Muscle layer of duodenum (tissue), 2 donors: ENCODE measurements around the gene LARP4.
"Not testable (repeated sequence)": the region's sequence is repeated elsewhere in the genome, so short reads cannot be mapped to it uniquely, and the experiment has no call there.

Experiments used
- H3K27ac ChIP-seq: one replicate; pipeline ENCODE4 v1.7.0; 2013; ENCODE audit warnings: mild to moderate bottlenecking, low read length
- H3K27me3 ChIP-seq: one replicate; pipeline ENCODE4 v1.7.0; 2013; ENCODE audit warnings: low read depth, mild to moderate bottlenecking, control low read depth, low read length
- H3K36me3 ChIP-seq, 2 donors: one replicate each; pipeline ENCODE4 v1.7.0; 2013; ENCODE audit warnings: low read length in 2 of 2, control low read depth in 1 of 2, mild to moderate bottlenecking in 1 of 2; ENCODE audit not compliant: insufficient read depth in 2 of 2, control insufficient read depth in 1 of 2
- H3K4me1 ChIP-seq, 2 donors: one replicate each; pipeline ENCODE4 v1.7.0; 2013; ENCODE audit warnings: low read length in 2 of 2, mild to moderate bottlenecking in 2 of 2, control low read depth in 1 of 2, moderate library complexity in 1 of 2; ENCODE audit not compliant: insufficient read depth in 2 of 2, control insufficient read depth in 1 of 2
- H3K4me3 ChIP-seq, 2 donors: one replicate each; pipeline ENCODE4 v1.7.0; 2013; ENCODE audit warnings: low read length in 2 of 2, low read depth in 1 of 2, mild to moderate bottlenecking in 1 of 2
- H3K9me3 ChIP-seq, 2 donors: one replicate each; pipeline ENCODE4 v1.7.0; 2013; ENCODE audit warnings: low read length in 2 of 2, control low read depth in 1 of 2, mild to moderate bottlenecking in 1 of 2; ENCODE audit not compliant: control insufficient read depth in 1 of 2
- donor health status: healthy.

Gene LARP4

GRCh38 chr12:50400638-50401499 is at the start of gene LARP4:
TSS of gene LARP4 (plus strand) at chr12:50400885. CDS start at chr12:50401011, 126 bp downstream.
- H3K4me1 ChIP-seq, result peaks cover 4 to 20% of the 10 kb centered on the region in 2 donors
- H3K27ac ChIP-seq, result peak within 1 kb of the TSS; percentile 97
- H3K9me3 ChIP-seq, result no peaks in the 10 kb centered on the region
- peak within 1 kb of the TSS; percentile 78 to 82 for H3K4me3 ChIP-seq
- peaks cover 0 to 8% of the 10 kb centered on the region in 2 donors for H3K36me3 ChIP-seq
- H3K27me3 ChIP-seq, result no peaks in the 10 kb centered on the region

GRCh38 chr12:50351120-50352043 is 49.3 kb upstream of the LARP4 start:
- H3K4me3 ChIP-seq, result no peak overlapping the region
- H3K27me3 ChIP-seq, result no peaks in the 10 kb centered on the region
- no peaks in the 10 kb centered on the region for H3K9me3 ChIP-seq
- no peaks in the 10 kb centered on the region for H3K36me3 ChIP-seq
- H3K27ac ChIP-seq, result no peak overlapping the region
- H3K4me1 ChIP-seq, result no peaks in the 10 kb centered on the region

GRCh38 chr12:50353404-50353803 is 47.3 kb upstream of the LARP4 start:
- Histone ChIP-seq H3K36me3 (no peaks in the 10 kb centered on the region), H3K9me3 (no peaks in the 10 kb centered on the region), H3K27me3 (no peaks in the 10 kb centered on the region), H3K27ac (peak overlapping the region; percentile 58), H3K4me1 (no peaks in the 10 kb centered on the region), H3K4me3 (no peak overlapping the region)

- Histone ChIP-seq H3K36me3 (no peaks in the 10 kb centered on the region), H3K9me3 (no peaks in the 10 kb centered on the region), H3K4me1 (no peaks in the 10 kb centered on the region), H3K27ac (peak overlapping the region; percentile 58), H3K4me3 (peak overlapping the region; percentile 30 to 37), H3K27me3 (no peaks in the 10 kb centered on the region)
These were observed 46.7 kb upstream of the LARP4 start for GRCh38 chr12:50353869-50354593.

- H3K27ac ChIP-seq, result no peak overlapping the region
- H3K4me3 ChIP-seq, result no peak overlapping the region
- H3K27me3 ChIP-seq, result no peaks in the 10 kb centered on the region
- H3K9me3 ChIP-seq, result no peaks in the 10 kb centered on the region
- H3K36me3 ChIP-seq, result no peaks in the 10 kb centered on the region
- H3K4me1 ChIP-seq, result no peaks in the 10 kb centered on the region
These were observed 45.8 kb upstream of the LARP4 start for GRCh38 chr12:50354908-50355307.

GRCh38 chr12:50355365-50355764 is 45.3 kb upstream of the LARP4 start:
- H3K36me3 ChIP-seq, result no peaks in the 10 kb centered on the region
- no peak overlapping the region for H3K27ac ChIP-seq
- H3K9me3 ChIP-seq, result no peaks in the 10 kb centered on the region

GRCh38 chr12:50362671-50363070 is 38.0 kb upstream of the LARP4 start:
- Histone ChIP-seq H3K4me3 (no peak overlapping the region), H3K4me1 (no peaks in the 10 kb centered on the region), H3K27me3 (no peaks in the 10 kb centered on the region), H3K9me3 (no peaks in the 10 kb centered on the region), H3K27ac (no peak overlapping the region), H3K36me3 (no peaks in the 10 kb centered on the region)

More at GRCh38 chr12:50355365-50355764, 45.3 kb upstream of the LARP4 start:
- Histone ChIP-seq H3K4me1 (no peaks in the 10 kb centered on the region), H3K4me3 (no peak overlapping the region), H3K27me3 (no peaks in the 10 kb centered on the region)

GRCh38 chr12:50363141-50363540 is 37.5 kb upstream of the LARP4 start:
- Histone ChIP-seq H3K27me3 (no peaks in the 10 kb centered on the region), H3K4me1 (no peaks in the 10 kb centered on the region), H3K9me3 (no peaks in the 10 kb centered on the region), H3K4me3 (no peak overlapping the region), H3K27ac (no peak overlapping the region), H3K36me3 (no peaks in the 10 kb centered on the region)

GRCh38 chr12:50365709-50366406 is 34.8 kb upstream of the LARP4 start:
- H3K27ac ChIP-seq, result no peak overlapping the region
- H3K27me3 ChIP-seq, result no peaks in the 10 kb centered on the region
- no peaks in the 10 kb centered on the region for H3K9me3 ChIP-seq
- H3K4me3 ChIP-seq, result no peak overlapping the region
- H3K36me3 ChIP-seq, result no peaks in the 10 kb centered on the region
- H3K4me1 ChIP-seq, result no peaks in the 10 kb centered on the region

GRCh38 chr12:50370672-50371071 is 30.0 kb upstream of the LARP4 start:
- not testable (repeated sequence) for H3K27me3 ChIP-seq, H3K27ac ChIP-seq, H3K4me3 ChIP-seq, H3K4me1 ChIP-seq, H3K36me3 ChIP-seq, H3K9me3 ChIP-seq
